ENCODE data around the gene ITGB1. TPM values are rescaled to one million over a fixed set of nuclear protein-coding genes. Genes with fewer than 3 reads are reported as not detected.

ITGB1 gene
- total RNA-seq, 1 donor from 2014 or later, result 442 TPM

- no peak for DNase-seq
These were observed 2.7 kb downstream of the ITGB1 start for GRCh38 chr10:32955299-32955772.

- no peak for DNase-seq
These were observed 3.3 kb downstream of the ITGB1 start for GRCh38 chr10:32954545-32955298.

- DNase-seq, result no peak
These were observed 4.0 kb downstream of the ITGB1 start for GRCh38 chr10:32954080-32954479.

- DNase-seq, result no peak
These were observed 4.6 kb downstream of the ITGB1 start for GRCh38 chr10:32953277-32953927.

GRCh38 chr10:32952541-32953276 is 5.3 kb downstream of the ITGB1 start:
- no peak for DNase-seq

GRCh38 chr10:32952094-32952493 is 5.9 kb downstream of the ITGB1 start:
- DNase-seq, result no peak

- no peak for DNase-seq
These were observed 6.9 kb downstream of the ITGB1 start for GRCh38 chr10:32951111-32951510.

GRCh38 chr10:32950591-32951108 is 7.4 kb downstream of the ITGB1 start:
- DNase-seq, result no peak

- no peak for DNase-seq
These were observed 8.8 kb downstream of the ITGB1 start for GRCh38 chr10:32949221-32949678.

- no peak for DNase-seq
These were observed 9.6 kb downstream of the ITGB1 start for GRCh38 chr10:32948451-32948850.

GRCh38 chr10:32947586-32947985 is 10.4 kb downstream of the ITGB1 start:
- no peak for DNase-seq

GRCh38 chr10:32946108-32946507 is 11.9 kb downstream of the ITGB1 start:
- no peak for DNase-seq

- no peak for DNase-seq
These were observed 14.0 kb downstream of the ITGB1 start for GRCh38 chr10:32943854-32944661.

GRCh38 chr10:32943395-32943794 is 14.6 kb downstream of the ITGB1 start:
- DNase-seq, result no peak

GRCh38 chr10:32942081-32942480 is 15.9 kb downstream of the ITGB1 start:
- no peak for DNase-seq

GRCh38 chr10:32941357-32941756 is 16.7 kb downstream of the ITGB1 start:
- peak; percentile 4 for DNase-seq

GRCh38 chr10:32940321-32941301 is 17.4 kb downstream of the ITGB1 start:
- no peak for DNase-seq

- DNase-seq, result no peak
These were observed 18.5 kb downstream of the ITGB1 start for GRCh38 chr10:32939296-32940111.

GRCh38 chr10:32938554-32939061 is 19.4 kb downstream of the ITGB1 start:
- peak; percentile 76 for DNase-seq

Data from skin of body (tissue), 2 donors.